Measurements from ENCODE around the gene MID1. TPM values are rescaled to one million over a fixed set of nuclear protein-coding genes. Genes with fewer than 3 reads are reported as not detected.

Gene MID1
- total RNA-seq, 3 donors from 2014 or later: 41.4 to 48.8 (median 48.4) TPM

- peak; percentile 76 for ATAC-seq
- intact Hi-C loops (cut with DNase I, micrococcal nuclease): no loop called here
- H3K4me3 ChIP-seq: no peak overlapping the region
- no peaks in the 10 kb centered on the region for H3K4me1 ChIP-seq (ENCODE audit: low read depth)
- H3K36me3 ChIP-seq (ENCODE audit: low read depth): no peaks in the 10 kb centered on the region
- no peak for TF ChIP-seq CTCF (IDR thresholded peaks at IDR 0.05)
- H3K9me3 ChIP-seq: no peaks in the 10 kb centered on the region
- DNase-seq: no peak
These were observed 83.1 kb downstream of the MID1 start for GRCh38 chrX:10537308-10537707.

GRCh38 chrX:10536744-10537143, 83.6 kb downstream of the MID1 start:
- no peak for TF ChIP-seq CTCF (IDR thresholded peaks at IDR 0.05)
- no peak for ATAC-seq

GRCh38 chrX:10534611-10535010, 85.8 kb downstream of the MID1 start:
- Histone ChIP-seq H3K4me3 (no peak overlapping the region), H3K36me3 (ENCODE audit: low read depth) (no peaks in the 10 kb centered on the region), H3K4me1 (ENCODE audit: low read depth) (no peaks in the 10 kb centered on the region), H3K9me3 (no peaks in the 10 kb centered on the region)
- no peak for DNase-seq
- ATAC-seq: no peak
- no peak for TF ChIP-seq CTCF (IDR thresholded peaks at IDR 0.05)
- intact Hi-C loops (cut with DNase I, micrococcal nuclease): no loop called here

More at GRCh38 chrX:10536744-10537143, 83.6 kb downstream of the MID1 start:
- Histone ChIP-seq H3K4me3 (no peak overlapping the region), H3K4me1 (ENCODE audit: low read depth) (no peaks in the 10 kb centered on the region), H3K9me3 (no peaks in the 10 kb centered on the region), H3K36me3 (ENCODE audit: low read depth) (no peaks in the 10 kb centered on the region)
- intact Hi-C loops (cut with DNase I, micrococcal nuclease): no loop called here
- DNase-seq: no peak

- no peak for ATAC-seq
- intact Hi-C loops (cut with DNase I, micrococcal nuclease): no loop called here
- Histone ChIP-seq H3K36me3 (ENCODE audit: low read depth) (no peaks in the 10 kb centered on the region), H3K4me1 (ENCODE audit: low read depth) (no peaks in the 10 kb centered on the region), H3K4me3 (no peak overlapping the region), H3K9me3 (no peaks in the 10 kb centered on the region)
- DNase-seq: no peak
- TF ChIP-seq CTCF (IDR thresholded peaks at IDR 0.05): no peak
These were observed 86.6 kb downstream of the MID1 start for GRCh38 chrX:10533696-10534365.

- intact Hi-C loops (cut with DNase I, micrococcal nuclease): no loop called here
- TF ChIP-seq CTCF (IDR thresholded peaks at IDR 0.05): no peak
These were observed 88.5 kb downstream of the MID1 start for GRCh38 chrX:10531927-10532326.

GRCh38 chrX:10529344-10529743, 91.0 kb downstream of the MID1 start:
- H3K4me1 ChIP-seq (ENCODE audit: low read depth): no peaks in the 10 kb centered on the region
- no peak for ATAC-seq
- no peaks in the 10 kb centered on the region for H3K9me3 ChIP-seq
- no peak for DNase-seq
- intact Hi-C loops (cut with DNase I, micrococcal nuclease): no loop called here
- no peak for TF ChIP-seq CTCF (IDR thresholded peaks at IDR 0.05)
- H3K36me3 ChIP-seq (ENCODE audit: low read depth): no peaks in the 10 kb centered on the region
- H3K4me3 ChIP-seq: no peak overlapping the region

More at GRCh38 chrX:10531927-10532326, 88.5 kb downstream of the MID1 start:
- DNase-seq (no peak), ATAC-seq (no peak)
- Histone ChIP-seq H3K4me3 (no peak overlapping the region), H3K36me3 (ENCODE audit: low read depth) (no peaks in the 10 kb centered on the region), H3K4me1 (ENCODE audit: low read depth) (no peaks in the 10 kb centered on the region), H3K9me3 (no peaks in the 10 kb centered on the region)
